H1 (cell line): ENCODE measurements around the gene OR4K13. TPM values are rescaled to one million over a fixed set of nuclear protein-coding genes. Genes with fewer than 3 reads are reported as not detected.

ENCODE experiments used
- CTCF ChIA-PET: fragments of 300-600 bp; sonication (Branson Sonifier 250); formaldehyde crosslinking; loops from one replicate; lab custom pipeline; 2021; ENCODE audit not compliant: partially characterized antibody; lab: Charles Lee
- POLR2A ChIA-PET: fragments of 300-600 bp; sonication (Branson Sonifier 250); formaldehyde crosslinking; loops from one replicate; lab custom pipeline; 2021; ENCODE audit warnings: inconsistent platforms; ENCODE audit not compliant: partially characterized antibody; lab: Charles Lee
- DNase-seq, 2 experiments: peaks; one replicate each; pipeline versions ENCODE4 v3.0.0 to v3.0.0-alpha.2; 2010 to 2022; ENCODE audit warnings: low spot score in 2 of 2, low read depth in 1 of 2, mixed read lengths in 1 of 2
- FAIRE-seq: peaks from 2 replicates; lab custom pipeline; 2011; peaks lifted over from hg19 to GRCh38; lab: Jason Lieb, UNC
- H2AFZ ChIP-seq: 2 replicates; pipeline ENCODE4 v1.8.1; 2012; ENCODE audit warnings: low read length, inconsistent platforms
- H2AK5ac ChIP-seq: 2 replicates; pipeline ENCODE4 v1.6.1; 2013; ENCODE audit warnings: low read depth, low read length
- H2BK120ac ChIP-seq: replicated peaks from 2 replicates; pipeline ENCODE3; 2013; ENCODE audit warnings: low read depth, low read length, inconsistent platforms
- H2BK12ac ChIP-seq: 2 replicates; pipeline ENCODE4 v1.6.1; 2013; ENCODE audit warnings: low read depth, low read length
- H2BK15ac ChIP-seq: 2 replicates; pipeline ENCODE4 v1.6.1; 2013; ENCODE audit warnings: low read length
- H2BK20ac ChIP-seq: 2 replicates; pipeline ENCODE4 v1.6.1; 2013; ENCODE audit warnings: low read length
- H2BK5ac ChIP-seq: 2 replicates; pipeline ENCODE4 v1.6.1; 2013; ENCODE audit warnings: low read depth, low read length
- H3K14ac ChIP-seq: 2 replicates; pipeline ENCODE4 v1.6.1; 2013; ENCODE audit warnings: inconsistent platforms; ENCODE audit not compliant: insufficient read length
- H3K18ac ChIP-seq: 2 replicates; pipeline ENCODE4 v1.6.1; 2013; ENCODE audit warnings: low read length; ENCODE audit errors: extremely low read depth
- H3K23ac ChIP-seq: 2 replicates; pipeline ENCODE4 v1.6.1; 2013; ENCODE audit warnings: inconsistent platforms; ENCODE audit not compliant: insufficient read length
- H3K23me2 ChIP-seq: 2 replicates; pipeline ENCODE4 v1.6.1; 2013; ENCODE audit warnings: low read depth, low read length
- H3K27ac ChIP-seq: 2 replicates; pipeline ENCODE4 v1.6.1; 2011; ENCODE audit warnings: low read depth, low read length, inconsistent platforms
- H3K27me3 ChIP-seq, 4 experiments: replicated peaks in 1 of 4; 1 replicate in 1 of 4; 2 replicates in 3 of 4; pipeline versions ENCODE4 v1.6.1 to v1.8.1; 2011 to 2013; ENCODE audit warnings: low read length in 3 of 4, mild to moderate bottlenecking in 3 of 4, inconsistent platforms in 2 of 4, mixed read lengths in 2 of 4, moderate library complexity in 1 of 4; ENCODE audit not compliant: control insufficient read depth in 3 of 4, insufficient read depth in 3 of 4; ENCODE audit errors: extremely low read depth in 1 of 4
- H3K36me3 ChIP-seq, 4 experiments: 2 replicates each; pipeline versions ENCODE4 v1.6.1 to v1.8.1; 2011 to 2013; ENCODE audit warnings: mild to moderate bottlenecking in 4 of 4, low read length in 3 of 4, moderate library complexity in 2 of 4, control low read depth in 1 of 4, inconsistent platforms in 1 of 4; ENCODE audit not compliant: insufficient read depth in 4 of 4, control insufficient read depth in 2 of 4
- H3K4ac ChIP-seq: replicated peaks from 2 replicates; pipeline ENCODE3; 2013; ENCODE audit warnings: low read length, low read depth, mixed read lengths, inconsistent platforms; ENCODE audit not compliant: insufficient read length
- H3K4me1 ChIP-seq, 4 experiments: replicated peaks in 1 of 4; 1 replicate in 1 of 4; 2 replicates in 3 of 4; pipeline versions ENCODE4 v1.6.1 to v1.8.1; 2011 to 2013; ENCODE audit warnings: low read length in 3 of 4, inconsistent platforms in 2 of 4, mixed read lengths in 1 of 4; ENCODE audit not compliant: insufficient read depth in 4 of 4, control insufficient read depth in 3 of 4
- H3K4me2 ChIP-seq, 2 experiments: 2 replicates each; pipeline versions ENCODE4 v1.6.1 to v1.8.1; 2011 to 2013; ENCODE audit warnings: low read depth in 2 of 2, low read length in 2 of 2, control low read depth in 1 of 2, inconsistent platforms in 1 of 2, mild to moderate bottlenecking in 1 of 2; ENCODE audit not compliant: insufficient read depth in 1 of 2
- H3K4me3 ChIP-seq, 4 experiments: fragments of 200-600, 300-600 bp in 1 of 4; sonication (generic), shearing (Covaris generic), sonication (Bioruptor Twin) in 1 of 4; 2 replicates each; pipeline versions ENCODE4 v1.5.1 to v1.8.1; 2011 to 2016; ENCODE audit warnings: low read length in 4 of 4, low read depth in 3 of 4, control low read depth in 2 of 4, inconsistent platforms in 2 of 4, mild to moderate bottlenecking in 2 of 4, mixed read lengths in 1 of 4, moderate library complexity in 1 of 4; ENCODE audit not compliant: insufficient read depth in 2 of 4; ENCODE audit errors: extremely low read depth in 1 of 4
- H3K56ac ChIP-seq: replicated peaks from 2 replicates; pipeline ENCODE3; 2013; ENCODE audit warnings: low read depth, mild to moderate bottlenecking, mixed read lengths, low read length, inconsistent platforms; ENCODE audit not compliant: insufficient read length
- H3K79me1 ChIP-seq: 2 replicates; pipeline ENCODE4 v1.6.1; 2013; ENCODE audit warnings: low read depth, low read length, control low read depth
- H3K79me2 ChIP-seq, 2 experiments: 2 replicates each; pipeline versions ENCODE4 v1.6.1 to v1.8.1; 2012 to 2013; ENCODE audit warnings: low read length in 2 of 2, mild to moderate bottlenecking in 2 of 2, inconsistent platforms in 1 of 2; ENCODE audit not compliant: insufficient read depth in 2 of 2, control insufficient read depth in 1 of 2
- H3K9ac ChIP-seq, 4 experiments: replicated peaks in 1 of 4; 1 replicate in 1 of 4; 2 replicates in 3 of 4; pipeline versions ENCODE4 v1.6.1 to v1.8.1; 2011 to 2013; ENCODE audit warnings: low read depth in 3 of 4, low read length in 3 of 4, control low read depth in 2 of 4, mild to moderate bottlenecking in 2 of 4, moderate library complexity in 2 of 4, inconsistent platforms in 1 of 4; ENCODE audit errors: extremely low read depth in 1 of 4
- H3K9me3 ChIP-seq, 2 experiments: 2 replicates each; pipeline versions ENCODE4 v1.6.1 to v1.8.1; 2012 to 2013; ENCODE audit warnings: mild to moderate bottlenecking in 2 of 2, moderate library complexity in 2 of 2, control low read depth in 1 of 2, inconsistent platforms in 1 of 2, low read depth in 1 of 2, low read length in 1 of 2, mixed read lengths in 1 of 2; ENCODE audit not compliant: insufficient read depth in 2 of 2
- H4K20me1 ChIP-seq, 2 experiments: replicated peaks in 1 of 2; 2 replicates each; pipeline versions ENCODE3 to v1.8.1; 2011 to 2013; ENCODE audit warnings: inconsistent platforms in 2 of 2, low read length in 2 of 2, mild to moderate bottlenecking in 1 of 2; ENCODE audit not compliant: insufficient read depth in 2 of 2, control insufficient read depth in 1 of 2
- H4K5ac ChIP-seq: 2 replicates; pipeline ENCODE4 v1.6.1; 2013; ENCODE audit warnings: low read length, low read depth, mixed read lengths, inconsistent platforms; ENCODE audit not compliant: insufficient read length
- H4K8ac ChIP-seq: 2 replicates; pipeline ENCODE4 v1.8.0; 2013; ENCODE audit warnings: mild to moderate bottlenecking, moderate library complexity, low read length, inconsistent platforms; ENCODE audit not compliant: insufficient read depth; ENCODE audit errors: extremely low read depth
- H4K91ac ChIP-seq: replicated peaks from 2 replicates; pipeline ENCODE3; 2013; ENCODE audit warnings: low read length, mixed read lengths, inconsistent platforms; ENCODE audit not compliant: insufficient read length
- BRCA1 ChIP-seq: IDR thresholded peaks from 2 replicates; pipeline ENCODE4 v1.6.1; 2012; ENCODE audit warnings: low read depth, low read length, improper control_type of control experiment
- EZH2 ChIP-seq: fragments of 200-600 bp; sonication (generic); IDR thresholded peaks from 2 replicates; pipeline ENCODE4 v1.7.1; 2012; ENCODE audit warnings: low read depth, mild to moderate bottlenecking, moderate library complexity, low read length, inconsistent platforms; ENCODE audit not compliant: severe bottlenecking
- GTF2F1 ChIP-seq: IDR thresholded peaks from 2 replicates; pipeline ENCODE4 v1.6.1; 2012; ENCODE audit warnings: low read depth, low read length, improper control_type of control experiment, borderline replicate concordance
- HDAC6 ChIP-seq: IDR thresholded peaks from one replicate; pipeline ENCODE4 v1.7.1; 2012; ENCODE audit warnings: low read depth, mild to moderate bottlenecking, inconsistent platforms, low read length, moderate library complexity
- PHF8 ChIP-seq: fragments of 200-600 bp; sonication (generic); conservative IDR thresholded peaks from 2 replicates; pipeline ENCODE4 v1.7.1; 2012; ENCODE audit warnings: low read depth, mild to moderate bottlenecking, inconsistent platforms, low read length, moderate library complexity
- RAD21 ChIP-seq, 2 experiments: IDR thresholded peaks in 1 of 2; conservative IDR thresholded peaks in 1 of 2; 2 replicates each; pipeline ENCODE4 v1.6.1; 2011; ENCODE audit warnings: low read depth in 2 of 2, low read length in 2 of 2, improper control_type of control experiment in 1 of 2, inconsistent platforms in 1 of 2, mild to moderate bottlenecking in 1 of 2, moderate library complexity in 1 of 2
- RFX5 ChIP-seq: IDR thresholded peaks from 2 replicates; pipeline ENCODE4 v1.6.1; 2011; ENCODE audit warnings: low read depth, low read length, improper control_type of control experiment, borderline replicate concordance
- ZNF274 ChIP-seq: IDR thresholded peaks from 2 replicates; pipeline ENCODE4 v1.7.0; 2012; ENCODE audit warnings: low read length, borderline replicate concordance; ENCODE audit errors: extremely low read depth
- WGBS, 2 experiments: shearing (Covaris generic) in 1 of 2; methylation state at CpG; one replicate each; pipeline versions ENCODE4 v1.1.6 to v1.1.7; 2013 to 2015; ENCODE audit warnings: low lambda C conversion rate in 2 of 2, mixed read lengths in 2 of 2, inconsistent platforms in 1 of 2, low coverage in 1 of 2, missing lambda C conversion rate in 1 of 2; ENCODE audit not compliant: insufficient replicate concordance in 2 of 2, insufficient coverage in 1 of 2, insufficient read length in 1 of 2; ENCODE audit errors: extremely low coverage in 1 of 2, missing lambda C conversion rate in 1 of 2; 5-methylcytosine and 5-hydroxymethylcytosine counted together
- polyA plus RNA-seq, 7 experiments: library from polyadenylated mRNA; depleted of rRNA in 3 of 7; stranded (reverse) in 5 of 7; unstranded in 2 of 7; fragments of >200 nt in 5 of 7; fragments of 200-250 nt in 2 of 7; gene quantifications; 1 replicate in 5 of 7; 2 replicates in 1 of 7; 4 replicates in 1 of 7; pipeline versions ENCODE4 v1.2.1 to v1.2.3, GENCODE V29; 2011 to 2013; ENCODE audit warnings: missing spikeins in 2 of 7, mixed read lengths in 2 of 7
- total RNA-seq: library from RNA; stranded (reverse); fragmentation: NEBNext Ultra II Directional; extraction: Animal tissue kit (Norgen Biotek cat#: 25700); gene quantifications from 2 replicates; pipeline ENCODE4 v1.2.1, GENCODE V29; 2021
- TF ChIP-seq, protein P1 (sequence below), 3 experiments: IDR thresholded peaks; 1 replicate in 2 of 3; 2 replicates in 1 of 3; pipeline versions ENCODE4 v1.5.1 to v1.6.1; 2011; ENCODE audit warnings: low read length in 3 of 3, mild to moderate bottlenecking in 3 of 3, inconsistent platforms in 2 of 3, low read depth in 1 of 3, moderate library complexity in 1 of 3; ENCODE audit not compliant: insufficient read depth in 1 of 3; ENCODE audit errors: control extremely low read depth in 1 of 3

OR4K13 gene
- total and polyA plus RNA-seq, 2 of the 8 experiments (the other 6 are each of a cell fraction or from before 2014, with no cell fraction given): not detected

DNA sequence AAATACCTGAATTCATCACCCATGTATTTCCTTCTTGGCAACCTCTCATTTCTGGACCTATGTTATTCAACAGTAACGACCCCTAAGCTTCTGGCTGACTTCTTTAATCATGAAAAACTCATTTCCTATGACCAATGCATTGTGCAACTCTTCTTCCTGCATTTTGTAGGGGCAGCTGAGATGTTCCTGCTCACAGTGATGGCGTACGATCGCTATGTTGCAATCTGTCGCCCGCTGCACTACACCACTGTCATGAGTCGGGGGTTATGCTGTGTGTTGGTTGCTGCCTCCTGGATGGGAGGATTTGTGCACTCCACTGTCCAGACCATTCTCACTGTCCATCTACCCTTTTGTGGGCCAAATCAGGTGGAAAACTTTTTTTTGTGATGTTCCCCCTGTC lies 33.5 kb downstream of the OR4K13 start:
- no peaks in the 10 kb centered on the region; a peak in 1 of 8 replicates for H3K36me3 ChIP-seq
- DNase-seq: no peak
- POLR2A ChIA-PET: no interaction called here

More for the DNA sequence above, 33.5 kb downstream of the OR4K13 start:
- Histone ChIP-seq H3K27ac (no peak overlapping the region), H2BK20ac (no peak overlapping the region), H2BK120ac (no peak overlapping the region), H3K18ac (no peak overlapping the region), H3K4me1 (no peaks in the 10 kb centered on the region), H3K14ac (no peak overlapping the region), H4K91ac (no peak overlapping the region), H3K4me2 (no peak overlapping the region), H3K79me2 (no peaks in the 10 kb centered on the region), H2BK15ac (no peak overlapping the region), H3K27me3 (no peaks in the 10 kb centered on the region), H3K56ac (no peak overlapping the region), H3K9me3 (peaks cover 27 to 37% of the 10 kb centered on the region in 2 experiments), H4K5ac (no peak overlapping the region), H2BK5ac (no peak overlapping the region), H3K4ac (no peak overlapping the region), H3K23ac (no peak overlapping the region), H2AK5ac (no peak overlapping the region), H4K8ac (no peak overlapping the region), H3K9ac (no peak overlapping the region), H3K4me3 (no peak overlapping the region), H3K23me2 (no peaks in the 10 kb centered on the region), H2AFZ (no peak overlapping the region), H4K20me1 (no peaks in the 10 kb centered on the region), H3K79me1 (no peaks in the 10 kb centered on the region), H2BK12ac (no peak overlapping the region)
- WGBS, 2 experiments: 81% methylated on average over 7 of the region's 7 CpGs; no CpG with 5 or more reads in 1 of the 2 experiments
- TF ChIP-seq RFX5: no peak
- TF ChIP-seq ZNF274: no peak
- no peak for TF ChIP-seq PHF8
- TF ChIP-seq BRCA1: no peak
- no peak for TF ChIP-seq GTF2F1
- TF ChIP-seq, protein P1, sequence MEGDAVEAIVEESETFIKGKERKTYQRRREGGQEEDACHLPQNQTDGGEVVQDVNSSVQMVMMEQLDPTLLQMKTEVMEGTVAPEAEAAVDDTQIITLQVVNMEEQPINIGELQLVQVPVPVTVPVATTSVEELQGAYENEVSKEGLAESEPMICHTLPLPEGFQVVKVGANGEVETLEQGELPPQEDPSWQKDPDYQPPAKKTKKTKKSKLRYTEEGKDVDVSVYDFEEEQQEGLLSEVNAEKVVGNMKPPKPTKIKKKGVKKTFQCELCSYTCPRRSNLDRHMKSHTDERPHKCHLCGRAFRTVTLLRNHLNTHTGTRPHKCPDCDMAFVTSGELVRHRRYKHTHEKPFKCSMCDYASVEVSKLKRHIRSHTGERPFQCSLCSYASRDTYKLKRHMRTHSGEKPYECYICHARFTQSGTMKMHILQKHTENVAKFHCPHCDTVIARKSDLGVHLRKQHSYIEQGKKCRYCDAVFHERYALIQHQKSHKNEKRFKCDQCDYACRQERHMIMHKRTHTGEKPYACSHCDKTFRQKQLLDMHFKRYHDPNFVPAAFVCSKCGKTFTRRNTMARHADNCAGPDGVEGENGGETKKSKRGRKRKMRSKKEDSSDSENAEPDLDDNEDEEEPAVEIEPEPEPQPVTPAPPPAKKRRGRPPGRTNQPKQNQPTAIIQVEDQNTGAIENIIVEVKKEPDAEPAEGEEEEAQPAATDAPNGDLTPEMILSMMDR (IDR thresholded peaks at IDR 0.05; ENCODE audit: control extremely low read depth in 1 of 3, insufficient read depth in 1 of 3, low read depth in 1 of 3, low read length in 3 of 3): no peak
- TF ChIP-seq HDAC6: no peak
- TF ChIP-seq RAD21 (IDR thresholded peaks at IDR 0.05 in 1 of 2, conservative IDR thresholded peaks at IDR 0.05 in 1 of 2; ENCODE audit: low read depth in 2 of 2, low read length in 2 of 2): no peak
- no peak for TF ChIP-seq EZH2
- CTCF ChIA-PET: no interaction called here
- FAIRE-seq: no peak
